Right renal pelvis (tissue), 4 donors: ENCODE results near the gene ZNF616. TPM values are rescaled to one million over a fixed set of nuclear protein-coding genes. Genes with fewer than 3 reads are reported as not detected.

Experiments
- DNase-seq, 4 donors: peaks; one replicate each; pipeline ENCODE4 v3.0.0-alpha.2; 2013; ENCODE audit warnings: low read depth in 4 of 4, low spot score in 3 of 4, missing footprints in 1 of 4
- polyA plus RNA-seq, 4 donors: library from polyadenylated mRNA; unstranded; fragments of 120-200 nt; gene quantifications; one replicate each; pipeline ENCODE4 v1.2.1, GENCODE V29; 2013; ENCODE audit not compliant: insufficient read length in 4 of 4

ZNF616 gene
- polyA plus RNA-seq, result 10 to 100 TPM; 15.9 to 22.1 (median 19.8) TPM

GRCh38 chr19:52139252-52140031, at the start of gene ZNF616:
TSS of gene ZNF616 (minus strand) at chr19:52139938. CDS start at chr19:52130512, 9,426 bp downstream.
- DNase-seq, result peak; percentile 88 to 91 (median 90)

- peak in 1 of 4 donors; percentile 99 for DNase-seq
These were observed 49.3 kb upstream of the ZNF616 start for GRCh38 chr19:52188822-52189734.

- no peak for DNase-seq
These were observed 47.7 kb upstream of the ZNF616 start for GRCh38 chr19:52187407-52187806.

GRCh38 chr19:52176574-52176973, 36.8 kb upstream of the ZNF616 start:
- DNase-seq, result no peak

- DNase-seq, result no peak
These were observed 32.6 kb upstream of the ZNF616 start for GRCh38 chr19:52172347-52172746.

- peak; percentile 72 to 79 (median 76) for DNase-seq
These were observed 31.8 kb upstream of the ZNF616 start, which contains the start of gene ZNF836 for GRCh38 chr19:52171321-52172169. TSS of gene ZNF836 (minus strand) at chr19:52171621. CDS start at chr19:52168072, 3,549 bp downstream.

- DNase-seq, result no peak
These were observed 31.2 kb upstream of the ZNF616 start for GRCh38 chr19:52170863-52171320.

GRCh38 chr19:52170304-52170703, 30.6 kb upstream of the ZNF616 start:
- no peak for DNase-seq

GRCh38 chr19:52155596-52156359, 16.0 kb upstream of the ZNF616 start:
- no peak for DNase-seq

- no peak for DNase-seq
These were observed 8.5 kb upstream of the ZNF616 start for GRCh38 chr19:52148256-52148655.

- no peak for DNase-seq
These were observed 2.4 kb upstream of the ZNF616 start for GRCh38 chr19:52142001-52142595.

GRCh38 chr19:52141203-52141602, 1.5 kb upstream of the ZNF616 start:
- DNase-seq, result no peak

GRCh38 chr19:52140032-52140710, 433 bp upstream of the ZNF616 start:
- no peak for DNase-seq

GRCh38 chr19:52138983-52139251, 821 bp downstream of the ZNF616 start:
- DNase-seq, result peak in 1 of 4 donors; percentile 51

- peak; percentile 22 to 50 (median 29) for DNase-seq
These were observed 1.3 kb downstream of the ZNF616 start for GRCh38 chr19:52138278-52138982.

GRCh38 chr19:52120286-52120685, 19.5 kb downstream of the ZNF616 start:
- DNase-seq, result no peak

- no peak for DNase-seq
These were observed 24.1 kb downstream of the ZNF616 start for GRCh38 chr19:52115526-52116053.

- no peak for DNase-seq
These were observed 25.0 kb downstream of the ZNF616 start for GRCh38 chr19:52114691-52115090.
